ENCODE results near the gene MAST4. TPM values are rescaled to one million over a fixed set of nuclear protein-coding genes. Genes with fewer than 3 reads are reported as not detected.

The MAST4 gene
- total and polyA plus RNA-seq, 12 donors: 29.6 to 93.3 (median 76.6) TPM

DNA sequence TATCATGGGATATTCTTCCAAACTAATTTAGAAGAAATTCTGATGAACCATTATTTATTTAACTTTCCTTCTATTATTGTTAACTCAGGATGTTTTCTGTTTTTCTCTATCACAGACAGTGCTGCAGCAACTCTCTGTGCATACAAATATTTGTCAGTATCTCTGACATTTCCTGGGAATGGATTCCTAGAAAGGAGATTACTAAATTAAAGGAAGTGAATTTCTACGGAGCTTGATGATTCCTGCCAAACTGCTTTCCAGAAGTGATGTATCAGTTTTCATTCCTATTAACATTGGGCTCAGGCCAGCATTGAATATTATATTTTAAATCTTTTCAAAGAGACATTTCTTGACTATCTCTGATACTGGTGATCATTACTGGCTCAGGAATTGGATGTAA lies 26.0 kb upstream of the MAST4 start:
- Histone ChIP-seq H3K4me1 (peaks cover 0 to 16% (median 0%) of the 10 kb centered on the region in 9 donors), H3K4me3 (no peak overlapping the region), H3K27me3 (no peaks in the 10 kb centered on the region), H3K36me3 (no peaks in the 10 kb centered on the region), H3K27ac (no peak overlapping the region), H3K9me3 (no peaks in the 10 kb centered on the region)
- 10 to 25% methylated on average over 1 of the region's 1 CpG for WGBS, 2 donors
- DNase-seq: no peak
- ATAC-seq: no peak
- intact Hi-C loops (cut with DNase I): loop anchor here in 1 of 10 donors (10.0 kb wide), 1 partner anchor 45 kb away; no protein-coding TSS in a partner anchor
- TF ChIP-seq, protein P1, sequence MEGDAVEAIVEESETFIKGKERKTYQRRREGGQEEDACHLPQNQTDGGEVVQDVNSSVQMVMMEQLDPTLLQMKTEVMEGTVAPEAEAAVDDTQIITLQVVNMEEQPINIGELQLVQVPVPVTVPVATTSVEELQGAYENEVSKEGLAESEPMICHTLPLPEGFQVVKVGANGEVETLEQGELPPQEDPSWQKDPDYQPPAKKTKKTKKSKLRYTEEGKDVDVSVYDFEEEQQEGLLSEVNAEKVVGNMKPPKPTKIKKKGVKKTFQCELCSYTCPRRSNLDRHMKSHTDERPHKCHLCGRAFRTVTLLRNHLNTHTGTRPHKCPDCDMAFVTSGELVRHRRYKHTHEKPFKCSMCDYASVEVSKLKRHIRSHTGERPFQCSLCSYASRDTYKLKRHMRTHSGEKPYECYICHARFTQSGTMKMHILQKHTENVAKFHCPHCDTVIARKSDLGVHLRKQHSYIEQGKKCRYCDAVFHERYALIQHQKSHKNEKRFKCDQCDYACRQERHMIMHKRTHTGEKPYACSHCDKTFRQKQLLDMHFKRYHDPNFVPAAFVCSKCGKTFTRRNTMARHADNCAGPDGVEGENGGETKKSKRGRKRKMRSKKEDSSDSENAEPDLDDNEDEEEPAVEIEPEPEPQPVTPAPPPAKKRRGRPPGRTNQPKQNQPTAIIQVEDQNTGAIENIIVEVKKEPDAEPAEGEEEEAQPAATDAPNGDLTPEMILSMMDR (IDR thresholded peaks at IDR 0.05): no peak

DNA sequence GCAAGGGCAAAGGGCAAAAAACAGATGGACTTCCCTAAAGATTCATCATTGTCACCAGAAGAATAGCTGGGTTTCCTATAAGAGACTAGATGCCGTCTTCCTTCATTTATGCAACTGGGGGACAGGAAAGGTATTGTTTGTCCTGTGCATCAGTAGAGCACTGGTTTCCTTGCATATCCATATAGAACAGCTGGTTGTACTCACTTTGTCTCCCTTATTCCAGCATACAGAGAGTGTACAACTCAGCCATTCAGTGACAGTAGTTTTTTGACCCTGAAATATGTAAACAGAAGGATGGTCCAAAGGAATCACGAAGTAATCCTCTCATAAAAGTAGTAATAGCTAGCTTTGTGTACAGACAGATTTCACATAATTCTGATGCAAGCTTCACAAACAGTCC lies 22.5 kb upstream of the MAST4 start:
- no peaks in the 10 kb centered on the region for H3K36me3 ChIP-seq
- H3K27ac ChIP-seq: no peak overlapping the region
- DNase-seq (no peak), ATAC-seq (no peak)
- H3K27me3 ChIP-seq: peaks cover 0 to 1% (median 0%) of the 10 kb centered on the region in 7 donors
- H3K4me1 ChIP-seq: peaks cover 0 to 16% (median 0%) of the 10 kb centered on the region in 9 donors
- 46 to 65% methylated on average over 2 of the region's 2 CpGs for WGBS, 2 donors
- H3K9me3 ChIP-seq: no peaks in the 10 kb centered on the region
- TF ChIP-seq, protein P1 (IDR thresholded peaks at IDR 0.05): no peak
- H3K4me3 ChIP-seq: no peak overlapping the region
- intact Hi-C loops (cut with DNase I): loop anchor here in 1 of 10 donors (10.0 kb wide), 1 partner anchor 49 kb away; no protein-coding TSS in a partner anchor

DNA sequence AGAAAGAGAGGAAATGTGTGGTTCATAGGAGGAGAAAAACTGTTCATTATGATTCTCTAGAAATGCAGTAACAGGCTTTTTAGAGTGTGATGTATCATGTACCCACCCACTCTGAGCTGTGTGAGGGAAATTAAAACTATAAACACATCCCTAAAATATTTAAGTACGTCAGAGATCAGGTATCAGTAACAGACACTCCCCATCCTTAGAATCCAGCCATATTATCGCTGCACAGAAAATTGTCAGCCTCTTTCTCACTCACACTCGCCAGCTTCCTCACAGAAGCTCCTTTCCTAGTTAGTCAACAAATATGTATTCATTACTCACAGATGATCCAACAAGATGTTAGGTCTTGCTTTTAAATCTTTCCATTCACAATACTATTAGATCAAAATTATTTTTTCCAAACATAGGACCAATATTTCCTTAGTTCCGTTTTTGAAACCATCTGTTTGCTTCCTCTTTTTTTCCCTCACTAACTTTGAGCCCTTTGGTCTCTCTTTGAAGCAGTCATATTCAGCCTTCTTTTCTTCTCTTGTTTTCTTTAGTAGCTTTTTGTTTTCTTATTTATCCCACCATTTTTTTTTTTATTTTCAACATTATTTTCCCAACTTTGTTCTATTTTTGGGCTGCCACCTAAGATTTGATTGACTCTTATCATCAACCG lies 13.6 kb upstream of the MAST4 start:
- intact Hi-C loops (cut with DNase I): loop anchor here in 1 of 10 donors (10.0 kb wide), 1 partner anchor 278 kb away; no protein-coding TSS in a partner anchor
- WGBS, 2 donors: 48 to 58% methylated on average over 5 of the region's 5 CpGs
- Histone ChIP-seq H3K36me3 (no peaks in the 10 kb centered on the region), H3K27me3 (peaks cover 0 to 7% (median 0%) of the 10 kb centered on the region in 7 donors), H3K9me3 (no peaks in the 10 kb centered on the region), H3K4me3 (no peak overlapping the region), H3K27ac (peak overlapping the region in 5 of 10 donors; percentile 6 to 19 (median 11)), H3K4me1 (peaks cover 0 to 16% (median 6%) of the 10 kb centered on the region in 9 donors)
- DNase-seq: no peak
- peak in 5 of 8 donors; percentile 29 to 68 (median 36) for ATAC-seq
- TF ChIP-seq, protein P1 (IDR thresholded peaks at IDR 0.05): no peak

DNA sequence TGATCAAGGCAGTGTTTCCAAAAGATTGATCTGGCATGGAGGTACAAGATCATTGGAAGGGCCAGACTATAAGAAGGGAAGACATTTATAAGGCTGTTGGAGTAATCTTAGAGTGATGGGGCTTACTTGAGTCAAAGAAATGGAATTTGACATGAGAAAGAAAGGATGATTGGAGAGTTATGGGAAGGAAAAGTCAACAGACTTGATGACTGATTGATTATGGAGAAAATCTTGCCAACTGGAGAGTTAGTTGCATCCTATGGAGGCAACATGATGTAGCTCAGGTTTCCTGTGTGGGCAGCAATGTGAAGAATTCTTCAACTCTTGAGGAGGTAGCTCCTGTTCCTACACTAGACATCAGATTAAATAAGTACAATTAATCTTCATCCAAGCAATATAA lies 10.9 kb upstream of the MAST4 start:
- ATAC-seq (no peak), DNase-seq (no peak)
- intact Hi-C loops (cut with DNase I): loop anchor here in 1 of 10 donors (10.0 kb wide), 1 partner anchor 280 kb away; no protein-coding TSS in a partner anchor

More for the DNA sequence above, 10.9 kb upstream of the MAST4 start:
- H3K4me3 ChIP-seq: no peak overlapping the region
- H3K27me3 ChIP-seq: peaks cover 0 to 4% (median 0%) of the 10 kb centered on the region in 7 donors
- H3K27ac ChIP-seq: no peak overlapping the region
- no peaks in the 10 kb centered on the region for H3K9me3 ChIP-seq
- TF ChIP-seq, protein P1 (IDR thresholded peaks at IDR 0.05): no peak
- H3K36me3 ChIP-seq: no peaks in the 10 kb centered on the region
- peaks cover 0 to 9% (median under 1%) of the 10 kb centered on the region in 9 donors for H3K4me1 ChIP-seq
